BLaER1 treated with 17β-estradiol and CSF1 and Interleukin-3, amounts not matched to agents 10 nM and 100 nM (cell line): ENCODE data around the gene YEATS2.
"Not testable (repeated sequence)": the region's sequence is repeated elsewhere in the genome, so short reads cannot be mapped to it uniquely, and the experiment has no call there.

ENCODE experiments used
- H3K27ac ChIP-seq, 11 experiments: shearing (Covaris generic); formaldehyde crosslinking; 2 replicates each; pipeline ENCODE4 v1.8.1; 2022
- H3K27me3 ChIP-seq, 11 experiments: shearing (Covaris generic); formaldehyde crosslinking; 2 replicates each; pipeline ENCODE4 v1.8.1; 2022
- H3K36me3 ChIP-seq, 11 experiments: shearing (Covaris generic); formaldehyde crosslinking; 2 replicates each; pipeline ENCODE4 v1.8.1; 2022
- H3K4me1 ChIP-seq, 10 experiments: shearing (Covaris generic); formaldehyde crosslinking; 2 replicates each; pipeline ENCODE4 v1.8.1; 2022
- H3K4me2 ChIP-seq, 11 experiments: shearing (Covaris generic); formaldehyde crosslinking; 2 replicates each; pipeline ENCODE4 v1.8.1; 2022
- H3K4me3 ChIP-seq, 10 experiments: shearing (Covaris generic); formaldehyde crosslinking; 2 replicates each; pipeline ENCODE4 v1.8.1; 2022
- H3K9ac ChIP-seq, 11 experiments: shearing (Covaris generic); formaldehyde crosslinking; 2 replicates each; pipeline ENCODE4 v1.8.1; 2022
- H3K9me3 ChIP-seq, 11 experiments: shearing (Covaris generic); formaldehyde crosslinking; replicated peaks in 1 of 11; 2 replicates each; pipeline ENCODE4 v1.8.1; 2022
- H4K20me1 ChIP-seq, 11 experiments: shearing (Covaris generic); formaldehyde crosslinking; 2 replicates each; pipeline ENCODE4 v1.8.1; 2022
- Cebpa-rat ChIP-seq, 11 experiments: shearing (Covaris generic); IDR thresholded peaks; 2 replicates each; pipeline ENCODE4 v1.8.1; 2022

The YEATS2 gene

GRCh38 chr3:183777016-183777618 is 79.5 kb downstream of the YEATS2 start:
- TF ChIP-seq Cebpa-rat (IDR thresholded peaks at IDR 0.05): no peak
- H3K27me3 ChIP-seq: no peaks in the 10 kb centered on the region
- H3K9me3 ChIP-seq: no peaks in the 10 kb centered on the region
- H3K4me3 ChIP-seq: no peak overlapping the region
- no peak overlapping the region for H3K9ac ChIP-seq
- peaks cover 99 to 100% (median 100%) of the 10 kb centered on the region in 11 experiments for H3K36me3 ChIP-seq
- H3K27ac ChIP-seq: peak overlapping the region in 1 of 11 experiments; percentile 11; a peak in 4 of 22 replicates
- H3K4me1 ChIP-seq: peaks cover 0 to 42% (median 7%) of the 10 kb centered on the region in 10 experiments; a peak in 11 of 20 replicates
- H4K20me1 ChIP-seq: peaks cover 0 to 49% (median 20%) of the 10 kb centered on the region in 11 experiments; a peak in 15 of 22 replicates
- peak overlapping the region in 1 of 11 experiments; percentile 47; a peak in 2 of 22 replicates for H3K4me2 ChIP-seq

DNA sequence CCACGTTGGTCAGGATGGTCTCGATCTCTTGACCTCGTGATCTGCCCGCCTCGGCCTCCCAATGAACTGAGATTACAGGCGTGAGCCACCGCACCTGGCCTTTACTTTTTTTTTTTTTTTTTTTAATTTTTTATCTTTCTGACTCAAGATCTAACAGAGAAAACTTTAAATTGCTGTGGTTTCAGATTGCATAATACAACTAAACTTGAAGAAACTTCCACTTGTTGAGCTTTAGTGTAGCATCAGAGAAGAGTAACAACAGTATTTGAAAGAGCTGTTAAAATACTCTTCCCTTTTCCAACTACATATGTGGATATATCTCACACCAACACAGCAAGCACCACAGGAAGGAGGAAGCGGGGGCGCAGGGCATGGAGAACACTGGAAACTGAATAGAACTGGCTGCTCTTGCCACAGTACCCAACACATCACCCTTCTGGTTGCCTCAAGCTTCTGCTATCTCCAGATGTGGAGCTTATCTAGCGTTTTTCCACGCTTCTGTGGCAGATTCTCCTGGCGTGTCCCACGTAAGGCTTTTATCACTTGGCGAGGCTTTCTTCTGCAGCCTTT is 82.4 kb downstream of the YEATS2 start:
- Histone ChIP-seq H3K4me1 (peaks cover 0 to 60% (median 14%) of the 10 kb centered on the region in 10 experiments; a peak in 12 of 20 replicates), H3K9me3 (no peaks in the 10 kb centered on the region), H4K20me1 (peaks cover 0 to 77% (median 39%) of the 10 kb centered on the region in 11 experiments; a peak in 18 of 22 replicates), H3K36me3 (peaks cover 99 to 100% (median 100%) of the 10 kb centered on the region in 11 experiments), H3K4me3 (no peak overlapping the region), H3K27me3 (no peaks in the 10 kb centered on the region), H3K4me2 (peak overlapping the region in 2 of 11 experiments; percentile 4 to 31; a peak in 2 of 22 replicates), H3K27ac (no peak overlapping the region), H3K9ac (no peak overlapping the region)
- TF ChIP-seq Cebpa-rat (IDR thresholded peaks at IDR 0.05): no peak

GRCh38 chr3:183781246-183781645 is 83.6 kb downstream of the YEATS2 start:
- no peak for TF ChIP-seq Cebpa-rat (IDR thresholded peaks at IDR 0.05)
- Histone ChIP-seq H3K9ac (no peak overlapping the region), H3K27me3 (no peaks in the 10 kb centered on the region), H4K20me1 (peaks cover 3 to 77% (median 38%) of the 10 kb centered on the region in 11 experiments; a peak in 18 of 22 replicates), H3K4me1 (peaks cover 0 to 48% (median 11%) of the 10 kb centered on the region in 10 experiments; a peak in 12 of 20 replicates), H3K27ac (no peak overlapping the region), H3K36me3 (peaks cover 99 to 100% (median 100%) of the 10 kb centered on the region in 11 experiments), H3K4me2 (no peak overlapping the region), H3K4me3 (no peak overlapping the region), H3K9me3 (no peaks in the 10 kb centered on the region)

DNA sequence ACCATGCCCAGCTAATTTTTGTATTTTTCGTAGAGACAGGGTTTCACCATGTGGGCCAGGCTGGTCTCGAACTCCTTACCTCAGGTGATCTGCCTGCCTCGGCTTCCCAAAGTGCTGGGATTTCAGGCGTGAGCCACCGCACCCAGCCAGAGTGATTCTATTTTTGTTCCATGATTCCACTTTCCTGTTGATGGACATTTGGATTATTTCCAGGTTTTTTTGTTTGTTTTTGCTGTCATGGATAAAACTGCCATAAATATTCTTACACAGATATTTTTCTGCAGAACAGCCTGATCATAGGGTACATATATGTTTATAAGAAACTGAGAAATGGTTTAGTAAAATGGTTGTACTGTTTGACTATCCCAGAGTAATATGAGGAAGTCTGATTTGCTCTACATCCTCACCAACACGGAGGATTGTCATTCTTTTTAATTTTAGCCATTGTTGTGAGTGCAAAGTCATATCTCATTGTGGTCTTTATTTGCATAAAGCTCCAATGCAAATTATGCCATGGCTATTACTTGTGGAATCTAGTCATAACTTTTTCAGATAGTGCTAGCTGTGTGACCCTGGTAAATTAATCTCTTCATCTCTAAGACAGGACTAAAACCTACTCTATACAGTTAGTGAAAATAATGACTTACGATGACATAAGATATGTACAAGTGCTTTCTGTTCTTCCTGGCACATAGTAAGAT is 85.1 kb downstream of the YEATS2 start:
- H3K36me3 ChIP-seq: peaks cover 99 to 100% (median 100%) of the 10 kb centered on the region in 11 experiments
- H3K9me3 ChIP-seq: no peaks in the 10 kb centered on the region
- no peak overlapping the region for H3K9ac ChIP-seq
- TF ChIP-seq Cebpa-rat (IDR thresholded peaks at IDR 0.05): no peak
- H3K27me3 ChIP-seq: no peaks in the 10 kb centered on the region
- H4K20me1 ChIP-seq: peaks cover 3 to 85% (median 48%) of the 10 kb centered on the region in 11 experiments; a peak in 18 of 22 replicates
- peak overlapping the region in 2 of 11 experiments; percentile 7 to 65; a peak in 3 of 22 replicates for H3K4me2 ChIP-seq
- peak overlapping the region in 3 of 11 experiments; percentile 6 to 50 (median 17); a peak in 4 of 22 replicates for H3K27ac ChIP-seq
- peaks cover 0 to 37% (median 8%) of the 10 kb centered on the region in 10 experiments; a peak in 10 of 20 replicates for H3K4me1 ChIP-seq
- H3K4me3 ChIP-seq: no peak overlapping the region

GRCh38 chr3:183784503-183784902 is 86.9 kb downstream of the YEATS2 start:
- Histone ChIP-seq H3K4me1 (peaks cover 0 to 37% (median 8%) of the 10 kb centered on the region in 10 experiments; a peak in 10 of 20 replicates), H3K27ac (peak overlapping the region in 3 of 11 experiments; percentile 8 to 60 (median 50); a peak in 3 of 22 replicates), H3K4me2 (peak overlapping the region in 3 of 11 experiments; percentile 25 to 65 (median 51); a peak in 2 of 22 replicates), H3K36me3 (peaks cover 97 to 100% (median 99%) of the 10 kb centered on the region in 11 experiments), H4K20me1 (peaks cover 3 to 89% (median 51%) of the 10 kb centered on the region in 11 experiments; a peak in 18 of 22 replicates)
- not testable (repeated sequence) for H3K9me3 ChIP-seq, H3K27me3 ChIP-seq, H3K4me3 ChIP-seq, H3K9ac ChIP-seq

- Histone ChIP-seq H3K4me1 (no peaks in the 10 kb centered on the region; a peak in 1 of 20 replicates), H3K4me2 (no peak overlapping the region), H3K27me3 (no peaks in the 10 kb centered on the region), H3K4me3 (no peak overlapping the region), H3K27ac (no peak overlapping the region), H3K9ac (no peak overlapping the region), H3K36me3 (peaks cover 97 to 100% (median 99%) of the 10 kb centered on the region in 11 experiments), H3K9me3 (no peaks in the 10 kb centered on the region), H4K20me1 (peaks cover 26 to 83% (median 62%) of the 10 kb centered on the region in 11 experiments; a peak in 21 of 22 replicates)
- TF ChIP-seq Cebpa-rat (IDR thresholded peaks at IDR 0.05): no peak
These were observed 92.2 kb downstream of the YEATS2 start for GRCh38 chr3:183789826-183790225.

GRCh38 chr3:183790700-183791099 is 93.1 kb downstream of the YEATS2 start:
- Histone ChIP-seq H3K4me2 (no peak overlapping the region), H3K4me3 (no peak overlapping the region), H3K4me1 (no peaks in the 10 kb centered on the region), H3K27ac (no peak overlapping the region), H3K9me3 (no peaks in the 10 kb centered on the region), H3K27me3 (no peaks in the 10 kb centered on the region), H4K20me1 (peaks cover 26 to 80% (median 61%) of the 10 kb centered on the region in 11 experiments; a peak in 21 of 22 replicates), H3K36me3 (peaks cover 97 to 100% (median 99%) of the 10 kb centered on the region in 11 experiments), H3K9ac (no peak overlapping the region)
- no peak for TF ChIP-seq Cebpa-rat (IDR thresholded peaks at IDR 0.05)

DNA sequence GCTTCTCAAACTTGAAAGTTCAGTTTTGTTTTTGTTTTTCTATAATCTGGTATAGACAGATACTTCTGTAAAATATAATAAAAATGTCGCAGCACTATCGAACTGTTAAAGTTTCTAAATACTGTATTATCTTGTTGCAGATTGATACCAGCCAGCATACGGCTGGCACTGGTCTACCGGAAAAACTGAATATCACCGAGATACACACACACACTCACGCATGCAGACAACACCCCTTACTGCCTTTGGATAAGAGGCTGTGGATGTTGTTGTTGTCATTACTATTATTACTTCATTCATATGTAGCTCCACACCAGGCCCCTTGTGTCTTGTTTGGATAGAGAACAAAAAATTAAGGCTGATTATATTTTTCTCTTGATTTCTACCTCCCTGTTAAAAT is 95.4 kb downstream of the YEATS2 start:
- Histone ChIP-seq H3K36me3 (peaks cover 97 to 100% (median 99%) of the 10 kb centered on the region in 11 experiments), H4K20me1 (peaks cover 22 to 68% (median 52%) of the 10 kb centered on the region in 11 experiments; a peak in 21 of 22 replicates), H3K9ac (no peak overlapping the region)

GRCh38 chr3:183794452-183794851 is 96.9 kb downstream of the YEATS2 start:
- Histone ChIP-seq H3K4me3 (no peak overlapping the region), H3K4me1 (no peaks in the 10 kb centered on the region), H4K20me1 (peaks cover 22 to 55% (median 44%) of the 10 kb centered on the region in 11 experiments; a peak in 21 of 22 replicates), H3K9ac (no peak overlapping the region), H3K9me3 (no peaks in the 10 kb centered on the region), H3K27me3 (no peaks in the 10 kb centered on the region), H3K4me2 (no peak overlapping the region), H3K27ac (no peak overlapping the region), H3K36me3 (peaks cover 99 to 100% (median 100%) of the 10 kb centered on the region in 11 experiments)
- TF ChIP-seq Cebpa-rat (IDR thresholded peaks at IDR 0.05): no peak

More for the DNA sequence above, 95.4 kb downstream of the YEATS2 start:
- Histone ChIP-seq H3K4me3 (no peak overlapping the region), H3K27me3 (no peaks in the 10 kb centered on the region), H3K27ac (no peak overlapping the region), H3K9me3 (no peaks in the 10 kb centered on the region), H3K4me2 (no peak overlapping the region), H3K4me1 (no peaks in the 10 kb centered on the region)
- TF ChIP-seq Cebpa-rat (IDR thresholded peaks at IDR 0.05): no peak
